Skin epidermis (tissue), 12 donors: ENCODE results near the gene MAP1LC3A.
A peak's percentile ranks its signal among the peaks of the same experiment; 100 is the strongest.

Experiments
- H3K27ac ChIP-seq, 21 experiments: fragments of 200-600 bp; sonication (generic) in 11 of 21; one replicate each; pipeline ENCODE4 v1.5.0; 2020; ENCODE audit warnings: mild to moderate bottlenecking in 3 of 21, inconsistent platforms in 2 of 21, moderate library complexity in 2 of 21
- H3K4me3 ChIP-seq, 7 experiments: fragments of 200-600 bp; sonication (generic) in 2 of 7; one replicate each; pipeline ENCODE4 v1.5.0; 2020; ENCODE audit warnings: inconsistent platforms in 2 of 7, mild to moderate bottlenecking in 2 of 7, moderate library complexity in 1 of 7

Gene MAP1LC3A

DNA sequence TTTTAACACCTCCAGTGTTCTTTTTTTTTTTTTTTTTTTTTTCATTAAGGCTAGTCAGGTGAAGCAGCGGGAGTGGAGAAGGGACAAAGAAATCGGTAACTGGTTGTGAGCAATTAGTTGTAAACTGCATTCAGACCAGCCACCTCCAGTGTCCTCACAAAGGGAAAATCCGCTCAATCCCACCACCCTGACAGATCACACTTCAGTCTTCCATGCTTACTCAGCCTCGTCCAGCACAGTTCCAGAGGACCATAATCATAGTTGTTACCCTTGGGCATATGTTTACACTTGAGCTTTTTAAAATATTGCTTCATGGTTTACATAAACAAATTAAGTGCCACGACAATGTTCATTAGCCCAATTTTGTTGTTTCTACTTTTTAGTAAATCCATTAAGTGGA lies 32.1 kb upstream of the MAP1LC3A start:
- H3K27ac ChIP-seq = peak overlapping the region in 17 of 21 experiments; percentile 19 to 79 (median 65)
- H3K4me3 ChIP-seq = no peak overlapping the region

- no peak overlapping the region for H3K4me3 ChIP-seq
- peak overlapping the region in 8 of 21 experiments; percentile 16 to 78 (median 62) for H3K27ac ChIP-seq
Measured at GRCh38 chr20:34527016-34527415, 31.5 kb upstream of the MAP1LC3A start.

GRCh38 chr20:34528921-34529297 lies 29.6 kb upstream of the MAP1LC3A start:
- H3K4me3 ChIP-seq = no peak overlapping the region
- H3K27ac ChIP-seq = peak overlapping the region in 3 of 21 experiments; percentile 2 to 67 (median 20)

DNA sequence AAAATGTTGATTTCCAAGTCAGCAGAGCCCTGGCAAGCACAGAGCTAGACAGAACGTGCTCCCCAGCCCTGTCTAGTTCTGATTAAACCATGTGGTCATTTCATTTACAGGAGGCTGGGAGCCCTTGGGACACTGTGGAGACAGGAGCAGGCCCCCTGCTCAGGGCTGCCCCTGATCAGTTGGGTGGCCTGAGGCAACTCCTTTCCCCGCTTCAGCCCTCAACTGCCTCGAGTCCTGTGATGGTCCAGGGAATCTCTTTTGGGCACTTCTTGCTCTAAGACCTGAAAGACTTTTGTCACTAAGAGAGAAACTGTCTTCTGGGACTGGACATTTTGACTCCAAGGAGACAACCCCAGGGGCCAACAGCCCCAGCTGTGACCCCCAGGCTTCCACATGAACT lies 28.8 kb upstream of the MAP1LC3A start:
- no peak overlapping the region for H3K4me3 ChIP-seq
- H3K27ac ChIP-seq = peak overlapping the region in 3 of 21 experiments; percentile 1 to 67 (median 61)

DNA sequence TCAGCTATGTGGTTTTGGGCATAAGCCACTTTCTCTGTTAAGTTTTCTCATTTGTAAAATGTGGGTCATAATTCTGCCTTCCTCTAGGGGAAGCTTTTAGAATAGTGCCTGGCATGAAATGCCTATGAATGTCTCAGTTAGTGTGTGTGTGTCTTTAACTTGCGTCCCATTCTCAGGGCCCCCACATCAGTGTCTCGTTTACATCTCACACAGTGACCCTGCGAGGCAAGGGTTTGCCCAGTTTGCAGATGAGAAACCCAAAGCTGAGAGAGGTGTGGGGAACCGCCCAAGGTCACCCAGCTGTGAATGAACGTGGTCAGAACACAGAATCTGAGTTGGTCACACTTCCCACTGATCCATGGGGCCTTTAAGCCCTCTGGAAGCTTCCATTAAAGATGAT lies 28.2 kb upstream of the MAP1LC3A start:
- Histone ChIP-seq H3K27ac (peak overlapping the region in 2 of 21 experiments; percentile 17 to 61), H3K4me3 (no peak overlapping the region)

DNA sequence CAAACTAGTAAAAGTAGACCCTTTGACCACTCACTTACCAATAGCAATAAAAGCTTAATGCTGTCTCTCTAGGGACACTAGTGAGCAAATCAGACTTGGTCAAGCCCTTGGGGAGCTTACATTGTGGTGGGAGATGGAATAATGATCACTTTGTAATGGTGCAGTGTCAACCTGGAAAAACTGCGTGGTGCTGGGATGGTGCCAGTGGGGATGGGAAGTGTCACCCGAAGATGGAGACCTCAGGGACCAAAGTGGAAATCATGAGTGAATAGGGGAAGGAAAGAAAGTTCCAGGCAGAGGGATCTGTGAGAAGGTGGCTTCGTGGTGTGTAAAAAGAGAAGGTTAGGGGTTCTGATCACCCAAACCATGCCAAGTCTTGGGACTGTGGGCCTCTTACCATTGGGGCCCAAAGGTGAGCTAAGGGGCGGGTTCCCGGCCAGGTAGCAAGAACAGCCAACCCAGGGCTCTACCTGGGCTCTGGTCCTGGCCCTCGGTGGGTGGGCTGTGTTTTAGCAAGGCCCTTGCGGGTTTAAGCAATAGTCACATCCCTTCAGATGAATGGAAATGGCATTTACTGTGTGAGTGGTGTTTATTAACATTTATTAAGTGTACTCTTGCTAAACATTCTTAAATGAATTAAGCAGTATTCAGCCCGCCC lies 26.8 kb upstream of the MAP1LC3A start:
- Histone ChIP-seq H3K4me3 (no peak overlapping the region), H3K27ac (no peak overlapping the region)

GRCh38 chr20:34532320-34532719 lies 26.2 kb upstream of the MAP1LC3A start:
- Histone ChIP-seq H3K4me3 (no peak overlapping the region), H3K27ac (no peak overlapping the region)

- Histone ChIP-seq H3K27ac (no peak overlapping the region), H3K4me3 (no peak overlapping the region)
Measured at GRCh38 chr20:34532756-34533155, 25.8 kb upstream of the MAP1LC3A start.

GRCh38 chr20:34534391-34535165 lies 23.9 kb upstream of the MAP1LC3A start:
- Histone ChIP-seq H3K4me3 (no peak overlapping the region), H3K27ac (no peak overlapping the region)

GRCh38 chr20:34535301-34535840 lies 23.1 kb upstream of the MAP1LC3A start:
- no peak overlapping the region for H3K27ac ChIP-seq
- no peak overlapping the region for H3K4me3 ChIP-seq

- no peak overlapping the region for H3K4me3 ChIP-seq
- H3K27ac ChIP-seq = no peak overlapping the region
Measured at GRCh38 chr20:34535857-34536256, 22.7 kb upstream of the MAP1LC3A start.

DNA sequence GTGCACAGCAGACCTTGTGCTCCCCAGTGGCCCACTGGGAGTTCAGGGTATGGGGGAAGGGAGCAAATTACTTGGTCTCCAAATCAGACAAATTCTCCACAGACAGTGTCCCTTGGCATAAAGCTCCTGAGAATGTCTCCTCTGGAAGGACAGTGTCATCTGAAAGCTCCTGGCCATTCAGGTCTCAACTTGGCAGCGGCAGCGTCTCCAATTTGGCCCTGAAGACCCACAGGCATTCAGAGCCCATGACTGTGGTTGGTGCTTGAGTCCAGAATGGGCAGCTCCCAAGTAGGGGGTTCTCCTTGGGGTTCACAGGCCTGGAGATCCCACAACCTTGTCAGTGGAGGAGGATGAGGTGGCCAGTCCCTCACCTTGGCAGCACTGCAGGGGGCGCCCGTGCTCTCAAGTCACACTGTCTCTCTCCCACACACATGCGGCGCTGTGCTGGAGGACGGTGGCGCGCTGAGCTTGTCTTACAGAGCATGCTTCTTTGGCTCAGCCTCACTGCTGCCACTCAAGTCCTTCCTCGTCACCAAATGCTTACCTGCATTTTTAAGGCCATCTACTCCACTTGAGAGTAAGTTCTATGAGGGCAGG lies 21.6 kb upstream of the MAP1LC3A start:
- Histone ChIP-seq H3K4me3 (no peak overlapping the region), H3K27ac (no peak overlapping the region)

- no peak overlapping the region for H3K4me3 ChIP-seq
- no peak overlapping the region for H3K27ac ChIP-seq
Measured at GRCh38 chr20:34537651-34538050, 20.9 kb upstream of the MAP1LC3A start.

DNA sequence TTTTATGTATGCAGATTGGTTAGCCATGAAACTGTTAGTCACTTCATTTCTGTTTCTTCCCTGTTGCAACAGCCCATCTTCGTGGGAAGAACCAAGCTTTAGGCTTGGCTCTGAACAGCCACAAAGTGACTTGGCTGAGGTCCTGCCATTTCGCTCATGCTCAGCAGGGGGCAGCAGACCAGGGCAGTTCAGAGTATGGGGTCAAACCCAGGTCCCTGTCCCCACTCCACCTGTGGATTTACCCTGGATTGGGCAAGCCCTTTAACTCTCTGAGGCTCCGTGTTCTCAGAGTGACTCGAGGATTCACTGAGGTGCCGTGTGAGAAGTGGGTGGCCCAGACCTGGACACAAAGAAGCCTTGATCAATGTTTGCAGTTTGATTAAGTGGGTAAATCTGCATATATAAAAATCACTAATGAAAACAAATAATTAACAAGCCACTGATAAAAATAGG lies 19.8 kb upstream of the MAP1LC3A start:
- no peak overlapping the region for H3K4me3 ChIP-seq
- no peak overlapping the region for H3K27ac ChIP-seq

- no peak overlapping the region for H3K27ac ChIP-seq
- no peak overlapping the region for H3K4me3 ChIP-seq
Measured at GRCh38 chr20:34539756-34540155, 18.8 kb upstream of the MAP1LC3A start.

DNA sequence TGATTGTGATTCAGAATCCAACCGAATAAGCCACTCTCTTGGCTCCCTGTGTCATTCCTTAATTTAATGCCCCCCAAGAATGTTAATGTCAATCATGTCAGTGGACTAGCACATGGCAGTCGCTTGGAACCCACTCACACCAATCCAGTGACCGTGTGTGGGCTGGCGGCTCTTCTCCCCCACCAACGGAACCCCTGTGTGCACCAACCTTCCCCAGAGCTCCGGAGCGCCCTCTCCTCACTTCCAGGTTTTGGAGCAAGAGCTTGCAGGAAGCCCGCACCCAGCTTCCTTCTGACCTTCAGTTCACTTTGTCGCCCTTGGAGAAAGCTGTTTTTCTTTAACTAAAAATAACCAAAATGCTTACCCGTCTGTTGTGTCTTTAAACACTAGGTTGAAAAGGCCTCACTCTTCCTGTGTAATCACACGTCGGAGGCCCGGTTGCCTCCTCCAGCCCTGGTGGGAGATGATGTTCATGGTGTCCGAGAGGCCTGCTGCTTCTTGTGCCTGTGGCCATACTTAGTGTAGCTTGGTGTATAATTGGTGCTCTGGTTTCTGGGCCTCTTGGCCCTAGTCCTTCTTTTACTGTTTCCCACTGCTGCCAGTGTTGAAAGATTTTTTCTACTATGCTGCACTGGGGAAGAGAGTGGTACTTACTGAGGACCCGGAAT lies 17.8 kb upstream of the MAP1LC3A start:
- Histone ChIP-seq H3K27ac (peak overlapping the region in 6 of 21 experiments; percentile 38 to 84 (median 50)), H3K4me3 (no peak overlapping the region)

GRCh38 chr20:34541264-34541901 lies 17.1 kb upstream of the MAP1LC3A start:
- Histone ChIP-seq H3K27ac (peak overlapping the region in 10 of 21 experiments; percentile 7 to 84 (median 42)), H3K4me3 (no peak overlapping the region)

GRCh38 chr20:34541917-34542316 lies 16.6 kb upstream of the MAP1LC3A start:
- no peak overlapping the region for H3K4me3 ChIP-seq
- H3K27ac ChIP-seq = peak overlapping the region in 7 of 21 experiments; percentile 5 to 84 (median 34)

DNA sequence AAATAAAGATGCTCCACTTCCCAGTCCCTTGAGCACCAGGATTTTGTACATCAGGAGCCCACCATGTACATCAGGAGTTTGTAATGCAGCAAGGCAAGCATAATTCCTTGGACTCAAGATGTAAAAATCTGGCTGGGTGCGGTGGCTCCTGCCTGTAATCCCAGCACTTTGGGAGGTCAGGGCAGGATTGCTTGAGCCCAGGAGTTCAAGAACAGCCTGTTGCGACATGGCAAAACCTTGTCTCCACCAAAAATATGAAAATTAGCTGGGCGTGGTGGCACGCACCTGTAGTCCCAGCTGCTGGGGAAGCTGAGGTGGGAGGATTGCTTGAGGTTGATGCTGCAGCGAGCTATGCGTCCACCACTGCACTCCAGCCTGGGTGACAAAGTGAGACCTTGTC lies 16.1 kb upstream of the MAP1LC3A start:
- H3K27ac ChIP-seq = peak overlapping the region in 1 of 21 experiments; percentile 29
- H3K4me3 ChIP-seq = no peak overlapping the region
